LNCaP clone FGC (cell line): Measurements from ENCODE around the gene COL4A2.

Experiments
- DNase-seq: peaks from one replicate; pipeline ENCODE4 v3.0.0-alpha.2; 2011; ENCODE audit warnings: low read depth
- H3K4me3 ChIP-seq: 2 replicates; pipeline ENCODE4 v1.5.1; 2011; ENCODE audit warnings: mild to moderate bottlenecking, low read depth, low read length, control low read depth
- CTCF ChIP-seq: IDR thresholded peaks from 2 replicates; pipeline ENCODE4 v1.5.1; 2012; ENCODE audit warnings: mild to moderate bottlenecking; ENCODE audit not compliant: control insufficient read depth, insufficient read depth; ENCODE audit errors: extremely low read depth

The COL4A2 gene

GRCh38 chr13:110339263-110339662 lies 32.2 kb downstream of the COL4A2 start:
- H3K4me3 ChIP-seq, result no peak overlapping the region
- TF ChIP-seq CTCF, result no peak
- no peak for DNase-seq

GRCh38 chr13:110339975-110340550 lies 33.0 kb downstream of the COL4A2 start:
- TF ChIP-seq CTCF, result no peak
- H3K4me3 ChIP-seq, result no peak overlapping the region
- no peak for DNase-seq

GRCh38 chr13:110340812-110341444 lies 33.8 kb downstream of the COL4A2 start:
- no peak for TF ChIP-seq CTCF
- no peak overlapping the region for H3K4me3 ChIP-seq
- DNase-seq, result no peak

- no peak for DNase-seq
- TF ChIP-seq CTCF, result no peak
- no peak overlapping the region for H3K4me3 ChIP-seq
These were observed 34.6 kb downstream of the COL4A2 start for GRCh38 chr13:110341445-110342244.

- no peak for DNase-seq
- TF ChIP-seq CTCF, result no peak
- H3K4me3 ChIP-seq, result no peak overlapping the region
These were observed 35.4 kb downstream of the COL4A2 start for GRCh38 chr13:110342474-110342873.

- no peak for DNase-seq
- no peak for TF ChIP-seq CTCF
- no peak overlapping the region for H3K4me3 ChIP-seq
These were observed 36.3 kb downstream of the COL4A2 start for GRCh38 chr13:110343241-110343865.
